Stimulated activated CD8-positive, alpha-beta memory T cell treated with anti-CD3 and anti-CD28 coated beads, Interleukin-4, amount 100 ng/mL, for 24 hours (primary cell): ENCODE results near the gene ITPK1.

ENCODE experiments used
- DNase-seq: peaks from one replicate; pipeline ENCODE4 v3.0.0-alpha.2; 2020; ENCODE audit warnings: low read depth

The ITPK1 gene

GRCh38 chr14:92969430-92969829 lies 146.3 kb downstream of the ITPK1 start:
- DNase-seq, result no peak

- no peak for DNase-seq
These were observed 147.3 kb downstream of the ITPK1 start for GRCh38 chr14:92968291-92969020.

- DNase-seq, result no peak
These were observed 148.3 kb downstream of the ITPK1 start for GRCh38 chr14:92967346-92967926.

- DNase-seq, result no peak
These were observed 150.4 kb downstream of the ITPK1 start for GRCh38 chr14:92965281-92965680.

- DNase-seq, result no peak
These were observed 151.3 kb downstream of the ITPK1 start for GRCh38 chr14:92964124-92965109.

- DNase-seq, result no peak
These were observed 152.2 kb downstream of the ITPK1 start for GRCh38 chr14:92963301-92964123.

- no peak for DNase-seq
These were observed 153.0 kb downstream of the ITPK1 start for GRCh38 chr14:92962831-92963095.

- DNase-seq, result no peak
These were observed 153.5 kb downstream of the ITPK1 start for GRCh38 chr14:92962031-92962830.

- no peak for DNase-seq
These were observed 154.2 kb downstream of the ITPK1 start for GRCh38 chr14:92961567-92961855.

GRCh38 chr14:92960706-92961566 lies 154.8 kb downstream of the ITPK1 start:
- no peak for DNase-seq

GRCh38 chr14:92959761-92960680 lies 155.7 kb downstream of the ITPK1 start:
- DNase-seq, result no peak

GRCh38 chr14:92959189-92959531 lies 156.6 kb downstream of the ITPK1 start:
- no peak for DNase-seq

GRCh38 chr14:92958373-92959188 lies 157.1 kb downstream of the ITPK1 start:
- no peak for DNase-seq

GRCh38 chr14:92956961-92957360 lies 158.8 kb downstream of the ITPK1 start:
- DNase-seq, result no peak

- no peak for DNase-seq
These were observed 160.3 kb downstream of the ITPK1 start for GRCh38 chr14:92955381-92955780.

GRCh38 chr14:92954933-92955332 lies 160.8 kb downstream of the ITPK1 start:
- DNase-seq, result no peak

- DNase-seq, result no peak
These were observed 162.2 kb downstream of the ITPK1 start for GRCh38 chr14:92953526-92953925.

GRCh38 chr14:92952481-92953298 lies 163.0 kb downstream of the ITPK1 start:
- no peak for DNase-seq
